Measurements from ENCODE around the gene RTKN2. TPM values are rescaled to one million over a fixed set of nuclear protein-coding genes. Genes with fewer than 3 reads are reported as not detected.
"Not testable (repeated sequence)": the region's sequence is repeated elsewhere in the genome, so short reads cannot be mapped to it uniquely, and the experiment has no call there.

RTKN2 gene
- total RNA-seq, 2 experiments from 2014 or later = 2.2 to 2.6 TPM

DNA sequence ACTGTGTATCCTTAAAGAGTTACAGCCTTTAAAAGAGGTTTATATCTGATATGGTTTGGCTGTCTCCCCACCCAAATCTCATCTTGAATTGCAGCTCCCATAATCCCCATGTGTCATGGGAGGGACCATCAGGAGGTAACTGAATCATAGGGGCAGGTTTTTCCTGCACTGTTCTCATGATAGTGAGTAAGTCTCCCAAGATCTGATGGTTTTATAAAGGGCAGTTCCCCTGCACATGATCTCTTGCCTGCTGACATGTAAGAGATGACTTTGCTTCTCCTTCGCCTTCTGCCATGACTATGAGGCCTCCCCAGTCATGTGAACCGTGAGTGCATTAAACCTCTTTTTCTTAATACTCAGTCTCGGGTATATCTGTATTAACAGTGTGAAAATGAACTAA is 9.7 kb downstream of the RTKN2 start:
- no peaks in the 10 kb centered on the region for H3K9me3 Mint-ChIP-seq (ENCODE audit: insufficient read depth)
- H3K27me3 Mint-ChIP-seq (ENCODE audit: low read depth) = peaks cover 14% of the 10 kb centered on the region
- H3K4me3 Mint-ChIP-seq = no peak overlapping the region
- POLR2A ChIA-PET = no interaction called here
- ATAC-seq = no peak
- CTCF ChIA-PET = no interaction called here
- H3K4me1 Mint-ChIP-seq (ENCODE audit: low read depth) = no peaks in the 10 kb centered on the region
- H3K36me3 Mint-ChIP-seq (ENCODE audit: low read depth) = no peaks in the 10 kb centered on the region
- H3K27ac Mint-ChIP-seq = no peak overlapping the region
- no peak for DNase-seq

DNA sequence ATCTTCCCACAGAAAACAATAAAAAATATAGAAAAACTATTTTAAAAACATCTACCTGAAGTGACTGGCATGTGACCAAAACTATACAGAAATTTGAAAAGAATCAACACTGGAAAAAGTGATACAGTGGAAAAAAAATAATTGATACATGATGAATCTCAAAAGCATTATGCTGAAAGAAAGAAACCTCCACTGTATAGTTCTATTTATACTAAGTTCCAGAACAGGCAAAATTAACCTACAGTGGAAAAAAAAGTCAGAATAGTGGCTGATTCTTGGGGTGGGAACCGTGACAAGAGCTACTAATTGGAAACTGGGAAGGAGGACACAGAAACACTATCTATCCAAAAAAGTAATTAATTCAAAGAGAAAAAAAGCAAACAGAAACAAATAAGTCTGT is 14.9 kb downstream of the RTKN2 start:
- Mint-ChIP-seq H3K4me3 (no peak overlapping the region), H3K27ac (no peak overlapping the region), H3K9me3 (ENCODE audit: insufficient read depth) (no peaks in the 10 kb centered on the region), H3K36me3 (ENCODE audit: low read depth) (peaks cover 2% of the 10 kb centered on the region), H3K4me1 (ENCODE audit: low read depth) (no peaks in the 10 kb centered on the region), H3K27me3 (ENCODE audit: low read depth) (peaks cover 6% of the 10 kb centered on the region)
- DNase-seq = no peak
- POLR2A ChIA-PET = no interaction called here
- ATAC-seq = no peak
- CTCF ChIA-PET = interaction anchor here (0.9 to 1.8 kb wide), 4 partner anchors 8 to 325 kb away, joined by 3 to 12 read pairs (median 4); no protein-coding TSS in a partner anchor

DNA sequence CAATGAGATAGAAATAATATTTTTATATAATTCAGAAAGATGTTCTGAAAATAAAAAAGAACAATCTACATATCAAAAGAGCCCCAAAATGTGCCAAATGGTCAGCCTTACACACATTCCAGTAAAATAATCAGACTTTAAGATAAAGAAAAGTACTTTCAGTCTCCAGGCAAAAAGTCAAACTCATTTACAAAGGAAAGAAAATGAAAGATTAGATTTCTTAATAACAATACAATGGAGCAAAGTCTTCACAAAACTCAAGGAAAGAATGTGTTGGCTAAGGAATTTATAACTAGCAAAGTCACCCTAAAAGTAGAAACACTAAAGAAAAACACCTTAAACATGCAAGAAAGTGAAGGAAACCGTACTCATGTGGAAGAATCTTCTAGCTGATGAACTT is 16.6 kb downstream of the RTKN2 start:
- ATAC-seq (no peak), DNase-seq (no peak)
- H3K9me3 Mint-ChIP-seq (ENCODE audit: insufficient read depth) = no peaks in the 10 kb centered on the region
- H3K36me3 Mint-ChIP-seq (ENCODE audit: low read depth) = peaks cover 2% of the 10 kb centered on the region
- no peak overlapping the region for H3K27ac Mint-ChIP-seq
- no peak overlapping the region for H3K4me3 Mint-ChIP-seq
- POLR2A ChIA-PET = no interaction called here
- peaks cover 2% of the 10 kb centered on the region for H3K27me3 Mint-ChIP-seq (ENCODE audit: low read depth)
- H3K4me1 Mint-ChIP-seq (ENCODE audit: low read depth) = no peaks in the 10 kb centered on the region
- CTCF ChIA-PET = interaction anchor here (0.9 to 1.8 kb wide), 3 partner anchors 8 to 356 kb away, joined by 3 to 12 read pairs (median 5); no protein-coding TSS in a partner anchor

DNA sequence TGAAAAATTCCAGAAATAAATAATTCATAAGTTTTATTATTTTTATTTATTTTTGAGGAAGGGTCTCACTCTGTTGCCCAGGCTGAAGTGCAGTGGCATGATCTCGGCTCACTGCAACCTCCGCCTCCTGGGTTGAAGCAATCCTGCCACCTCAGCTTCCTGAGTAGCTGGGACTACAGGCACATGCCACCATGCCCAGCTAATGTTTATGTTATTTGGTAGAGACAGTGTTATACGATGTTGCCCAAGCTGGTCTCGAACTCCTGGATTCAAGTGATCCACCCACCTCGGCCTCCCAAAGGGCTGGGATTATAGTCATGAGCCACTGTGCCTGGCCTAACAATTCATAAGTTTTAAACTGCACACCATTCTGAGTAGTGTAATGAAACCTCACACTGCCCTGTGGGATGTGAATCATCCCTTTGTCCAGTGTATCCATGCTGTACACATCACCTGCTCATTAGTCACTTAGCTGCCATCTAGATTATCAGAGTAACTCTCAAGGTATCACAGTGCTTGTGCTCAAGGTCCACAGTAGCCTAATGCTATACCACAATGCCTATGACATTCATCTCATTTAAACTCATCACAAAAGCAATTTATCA is 17.9 kb downstream of the RTKN2 start:
- no peak overlapping the region for H3K4me3 Mint-ChIP-seq
- ATAC-seq (no peak), DNase-seq (no peak)
- POLR2A ChIA-PET = no interaction called here
- peaks cover under 1% of the 10 kb centered on the region for H3K4me1 Mint-ChIP-seq (ENCODE audit: low read depth)
- H3K27me3 Mint-ChIP-seq (ENCODE audit: low read depth) = no peaks in the 10 kb centered on the region
- peaks cover 2% of the 10 kb centered on the region for H3K36me3 Mint-ChIP-seq (ENCODE audit: low read depth)
- CTCF ChIA-PET = interaction anchor here (0.8 to 4.9 kb wide), 2 partner anchors 15 to 212 kb away, joined by 3 to 38 read pairs; no protein-coding TSS in a partner anchor
- no peaks in the 10 kb centered on the region for H3K9me3 Mint-ChIP-seq (ENCODE audit: insufficient read depth)
- no peak overlapping the region for H3K27ac Mint-ChIP-seq

- CTCF ChIA-PET = interaction anchor here (0.8 to 4.9 kb wide), 3 partner anchors 15 to 211 kb away, joined by 3 to 38 read pairs (median 8); no protein-coding TSS in a partner anchor
- Mint-ChIP-seq H3K4me3 (no peak overlapping the region), H3K27me3 (ENCODE audit: low read depth) (no peaks in the 10 kb centered on the region), H3K4me1 (ENCODE audit: low read depth) (peaks cover 8% of the 10 kb centered on the region), H3K36me3 (ENCODE audit: low read depth) (peaks cover 2% of the 10 kb centered on the region), H3K27ac (no peak overlapping the region), H3K9me3 (ENCODE audit: insufficient read depth) (no peaks in the 10 kb centered on the region)
- DNase-seq = no peak
- POLR2A ChIA-PET = interaction anchor here (0.9 kb wide), 1 partner anchor 349 kb away, joined by 3 read pairs; the partner anchor contains the start of gene ARID5B
- no peak for ATAC-seq
Observed at GRCh38 chr10:62249957-62250356, 18.7 kb downstream of the RTKN2 start.

DNA sequence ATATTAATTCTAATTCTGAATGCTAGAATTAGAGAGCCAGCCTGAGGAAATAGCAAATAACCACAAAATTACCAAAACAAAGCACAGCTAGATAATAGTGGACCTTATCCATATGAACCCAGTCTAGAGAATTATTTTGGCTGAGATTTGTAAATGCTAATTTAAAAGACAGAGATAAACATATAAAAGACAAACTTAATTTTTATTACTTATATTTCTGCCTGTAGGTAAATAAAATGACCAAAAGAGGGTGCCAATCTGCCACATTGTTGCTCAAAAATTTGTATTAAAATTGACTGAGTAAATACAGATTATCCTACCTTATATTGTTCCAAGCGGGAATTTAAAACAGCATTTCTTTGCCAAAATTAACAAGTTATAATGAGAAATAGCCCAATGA is 20.2 kb downstream of the RTKN2 start:
- ChIA-PET CTCF (interaction anchor here (0.7 to 4.9 kb wide), 9 partner anchors 17 to 352 kb away, joined by 3 to 38 read pairs (median 3); no protein-coding TSS in a partner anchor), POLR2A (interaction anchor here (0.5 kb wide), 1 partner anchor 141 kb away, joined by 3 read pairs; no protein-coding TSS in a partner anchor)
- Mint-ChIP-seq H3K27ac (no peak overlapping the region), H3K36me3 (ENCODE audit: low read depth) (peaks cover 6% of the 10 kb centered on the region), H3K27me3 (ENCODE audit: low read depth) (no peaks in the 10 kb centered on the region), H3K4me1 (ENCODE audit: low read depth) (peaks cover 22% of the 10 kb centered on the region), H3K9me3 (ENCODE audit: insufficient read depth) (no peaks in the 10 kb centered on the region), H3K4me3 (no peak overlapping the region)
- ATAC-seq (no peak), DNase-seq (no peak)

GRCh38 chr10:62244785-62245467 is 23.7 kb downstream of the RTKN2 start:
- ATAC-seq = peak; percentile 85
- CTCF ChIA-PET = interaction anchor here (0.7 to 6.7 kb wide), 52 partner anchors 9 to 517 kb away, joined by 3 to 253 read pairs (median 5); no protein-coding TSS in a partner anchor
- H3K27me3 Mint-ChIP-seq (ENCODE audit: low read depth) = no peaks in the 10 kb centered on the region

GRCh38 chr10:62244088-62244487 is 24.6 kb downstream of the RTKN2 start:
- Mint-ChIP-seq H3K9me3 (ENCODE audit: insufficient read depth) (no peaks in the 10 kb centered on the region), H3K4me1 (ENCODE audit: low read depth) (peaks cover 38% of the 10 kb centered on the region), H3K36me3 (ENCODE audit: low read depth) (peaks cover 12% of the 10 kb centered on the region), H3K27me3 (ENCODE audit: low read depth) (no peaks in the 10 kb centered on the region), H3K27ac (no peak overlapping the region), H3K4me3 (no peak overlapping the region)
- POLR2A ChIA-PET = interaction anchor here (0.8 to 1.5 kb wide), 5 partner anchors 160 to 344 kb away, joined by 3 to 6 read pairs (median 4); partner anchors contain the start of gene ARID5B
- no peak for DNase-seq
- CTCF ChIA-PET = interaction anchor here (0.9 to 6.7 kb wide), 30 partner anchors 9 to 492 kb away, joined by 3 to 253 read pairs (median 6); no protein-coding TSS in a partner anchor
- ATAC-seq = no peak

More at GRCh38 chr10:62244785-62245467, 23.7 kb downstream of the RTKN2 start:
- H3K4me3 Mint-ChIP-seq = no peak overlapping the region
- H3K9me3 Mint-ChIP-seq (ENCODE audit: insufficient read depth) = no peaks in the 10 kb centered on the region
- peak; percentile 77 for DNase-seq
- peaks cover 36% of the 10 kb centered on the region for H3K4me1 Mint-ChIP-seq (ENCODE audit: low read depth)
- peaks cover 12% of the 10 kb centered on the region for H3K36me3 Mint-ChIP-seq (ENCODE audit: low read depth)
- POLR2A ChIA-PET = interaction anchor here (0.5 to 1.5 kb wide), 11 partner anchors 61 to 495 kb away, joined by 3 to 13 read pairs (median 5); partner anchors contain the start of gene ARID5B
- peak overlapping the region; percentile 58 for H3K27ac Mint-ChIP-seq

DNA sequence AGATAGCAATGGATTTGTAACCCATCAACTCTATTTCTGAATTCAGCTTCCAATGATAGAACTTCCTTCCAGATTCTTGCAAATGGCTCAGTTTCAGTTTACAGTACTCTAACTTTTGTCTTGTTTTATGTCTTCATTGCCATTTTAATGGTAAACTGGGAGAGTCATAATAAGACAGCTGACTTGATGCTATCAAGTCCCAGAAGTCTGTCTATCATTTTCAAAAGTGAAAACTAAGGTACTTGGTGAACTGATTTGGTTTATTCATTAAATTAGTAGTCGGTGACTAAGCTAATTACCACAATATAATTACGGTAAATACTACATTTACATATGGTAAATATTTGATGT is 25.0 kb downstream of the RTKN2 start:
- POLR2A ChIA-PET = interaction anchor here (0.8 to 1.1 kb wide), 6 partner anchors 161 to 343 kb away, joined by 3 to 6 read pairs (median 4); partner anchors contain the start of gene ARID5B
- H3K36me3 Mint-ChIP-seq (ENCODE audit: low read depth) = peaks cover 12% of the 10 kb centered on the region
- DNase-seq (no peak), ATAC-seq (no peak)
- peak overlapping the region; percentile 1 for H3K4me3 Mint-ChIP-seq
- no peaks in the 10 kb centered on the region for H3K27me3 Mint-ChIP-seq (ENCODE audit: low read depth)
- H3K4me1 Mint-ChIP-seq (ENCODE audit: low read depth) = peaks cover 40% of the 10 kb centered on the region
- H3K27ac Mint-ChIP-seq = peak overlapping the region; percentile 82
- no peaks in the 10 kb centered on the region for H3K9me3 Mint-ChIP-seq (ENCODE audit: insufficient read depth)
- CTCF ChIA-PET = interaction anchor here (1.1 to 6.7 kb wide), 18 partner anchors 9 to 491 kb away, joined by 3 to 253 read pairs (median 6); no protein-coding TSS in a partner anchor

- ATAC-seq = peak; percentile 41
Observed at GRCh38 chr10:62242965-62243646, 25.5 kb downstream of the RTKN2 start.

DNA sequence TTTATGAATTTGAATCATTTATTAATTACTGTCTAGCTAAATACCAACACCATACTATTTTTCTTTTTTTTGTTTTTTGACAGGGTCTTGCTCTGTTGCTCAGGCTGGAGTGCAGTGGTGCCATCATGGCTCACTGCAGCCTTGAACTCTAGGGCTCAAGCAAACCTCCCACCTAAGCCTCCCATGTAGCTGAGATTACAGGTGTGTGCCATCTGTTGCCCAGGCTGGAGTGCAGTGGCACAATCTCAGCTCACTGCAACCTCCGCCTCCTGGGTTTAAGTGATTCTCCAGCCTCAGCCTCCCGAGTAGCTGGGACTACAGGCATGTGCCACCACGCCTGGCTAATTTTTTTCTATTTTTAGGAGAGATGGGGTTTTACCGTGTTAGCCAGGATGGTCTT is 27.1 kb downstream of the RTKN2 start:
- H3K27me3 Mint-ChIP-seq (ENCODE audit: low read depth); H3K27ac Mint-ChIP-seq; ATAC-seq; DNase-seq; H3K9me3 Mint-ChIP-seq (ENCODE audit: insufficient read depth); H3K4me3 Mint-ChIP-seq; POLR2A ChIA-PET: not testable (repeated sequence)
- Mint-ChIP-seq H3K36me3 (ENCODE audit: low read depth) (peaks cover 17% of the 10 kb centered on the region), H3K4me1 (ENCODE audit: low read depth) (peaks cover 44% of the 10 kb centered on the region)
- CTCF ChIA-PET = interaction anchor here (0.7 to 6.7 kb wide), 3 partner anchors 9 to 202 kb away, joined by 3 to 253 read pairs (median 4); no protein-coding TSS in a partner anchor

More at GRCh38 chr10:62242965-62243646, 25.5 kb downstream of the RTKN2 start:
- ChIA-PET POLR2A (interaction anchor here (0.6 to 1.1 kb wide), 7 partner anchors 59 to 343 kb away, joined by 3 to 6 read pairs (median 3); partner anchors contain the start of gene ARID5B), CTCF (interaction anchor here (0.8 to 6.7 kb wide), 18 partner anchors 10 to 491 kb away, joined by 3 to 253 read pairs (median 6); no protein-coding TSS in a partner anchor)
- not testable (repeated sequence) for H3K27me3 Mint-ChIP-seq (ENCODE audit: low read depth); H3K9me3 Mint-ChIP-seq (ENCODE audit: insufficient read depth); DNase-seq
- peaks cover 40% of the 10 kb centered on the region for H3K4me1 Mint-ChIP-seq (ENCODE audit: low read depth)
- H3K4me3 Mint-ChIP-seq = peak overlapping the region; percentile 1
- peak overlapping the region; percentile 82 for H3K27ac Mint-ChIP-seq
- H3K36me3 Mint-ChIP-seq (ENCODE audit: low read depth) = peaks cover 14% of the 10 kb centered on the region
